Sigmoid colon (tissue), 7 donors: ENCODE data around the gene KRT74. TPM values are rescaled to one million over a fixed set of nuclear protein-coding genes. Genes with fewer than 3 reads are reported as not detected.

Experiments used
- DNase-seq: peaks from one replicate; pipeline ENCODE4 v3.0.0-alpha.2; 2019
- H3K27ac ChIP-seq, 4 donors: fragments of 200-600 bp; sonication (generic); one replicate each; pipeline ENCODE4 v1.5.1; 2016 to 2019; ENCODE audit warnings: mild to moderate bottlenecking in 1 of 4
- H3K27me3 ChIP-seq, 3 donors: fragments of 200-600 bp; sonication (generic); one replicate each; pipeline ENCODE4 v1.5.1; 2019; ENCODE audit warnings: mild to moderate bottlenecking in 1 of 3
- H3K36me3 ChIP-seq, 4 donors: fragments of 200-600 bp; sonication (generic); one replicate each; pipeline ENCODE4 v1.5.1; 2016 to 2019
- H3K4me1 ChIP-seq, 4 donors: fragments of 200-600 bp; sonication (generic); one replicate each; pipeline ENCODE4 v1.5.1; 2017 to 2019
- H3K4me3 ChIP-seq, 4 donors: fragments of 200-600 bp; sonication (generic); one replicate each; pipeline ENCODE4 v1.5.1; 2017 to 2019; ENCODE audit warnings: mild to moderate bottlenecking in 2 of 4, moderate library complexity in 1 of 4
- H3K9me3 ChIP-seq, 4 donors: fragments of 200-600 bp in 3 of 4; sonication (generic) in 3 of 4; one replicate each; pipeline versions ENCODE4 v1.5.1 to v1.6.1; 2013 to 2019
- EP300 ChIP-seq, 4 donors: sonication (generic); formaldehyde crosslinking; IDR thresholded peaks; one replicate each; pipeline ENCODE4 v1.6.1; 2017; ENCODE audit warnings: antibody characterized with exemption in 4 of 4
- POLR2A ChIP-seq, 2 donors: fragments of 450-650 bp; IDR thresholded peaks; one replicate each; pipeline ENCODE4 v1.6.1; 2016; ENCODE audit warnings: antibody characterized with exemption in 2 of 2, mild to moderate bottlenecking in 2 of 2, moderate library complexity in 2 of 2
- POLR2AphosphoS5 ChIP-seq, 4 donors: sonication (generic); formaldehyde crosslinking; IDR thresholded peaks; one replicate each; pipeline ENCODE4 v1.6.1; 2017; ENCODE audit warnings: antibody characterized with exemption in 4 of 4
- WGBS, 2 donors: extraction: QIAGEN DNeasy Blood & Tissue Kit; methylation state at CpG; one replicate each; pipeline ENCODE4 v1.1.7; 2013; 5-methylcytosine and 5-hydroxymethylcytosine counted together
- intact Hi-C: fragments of 100-400 bp; cut with DNase I; formaldehyde crosslinking; loops from one replicate; pipeline ENCODE4 v1.15.1; 2023
- polyA plus RNA-seq, 3 donors: library from polyadenylated mRNA; stranded (reverse); fragments of 200-250 nt; gene quantifications; one replicate each; pipeline ENCODE4 v1.2.3, GENCODE V29; 2013
- total RNA-seq, 4 donors: library from RNA; depleted of rRNA; stranded (reverse); fragments of >200 nt; gene quantifications; one replicate each; pipeline ENCODE4 v1.1.0, GENCODE V29; 2016
- TF ChIP-seq, protein P1 (sequence below), 4 experiments: fragments of 450-650 bp in 3 of 4; fragments of 200-600 bp in 1 of 4; IDR thresholded peaks; one replicate each; pipeline ENCODE4 v1.5.1; 2016 to 2019; ENCODE audit warnings: antibody characterized with exemption in 4 of 4, mild to moderate bottlenecking in 3 of 4, moderate library complexity in 2 of 4
- donor health status: healthy with polysubstance abuse.
- donor health status: Bipolar disorder and iron deficiency.
- donor health status: healthy.

The KRT74 gene
- total and polyA plus RNA-seq, 7 donors: not detected

GRCh38 chr12:52519826-52520662 lies 53.6 kb downstream of the KRT74 start, which contains the start of gene KRT5:
KRT5 (minus strand) TSS chr12:52520394; CDS start chr12:52520296, 98 bp downstream.
- no peak for DNase-seq
- Histone ChIP-seq H3K36me3 (no peaks in the 10 kb centered on the region), H3K27ac (no peak within 1 kb of the TSS), H3K4me1 (peaks cover 0 to 45% (median 22%) of the 10 kb centered on the region in 4 donors), H3K4me3 (no peak within 1 kb of the TSS), H3K9me3 (no peaks in the 10 kb centered on the region), H3K27me3 (no peaks in the 10 kb centered on the region)
- intact Hi-C loops: no loop called here
- no peak for TF ChIP-seq POLR2AphosphoS5 (IDR thresholded peaks at IDR 0.05)
- 89 to 90% methylated on average over 29 of the region's 29 CpGs for WGBS, 2 donors

DNA sequence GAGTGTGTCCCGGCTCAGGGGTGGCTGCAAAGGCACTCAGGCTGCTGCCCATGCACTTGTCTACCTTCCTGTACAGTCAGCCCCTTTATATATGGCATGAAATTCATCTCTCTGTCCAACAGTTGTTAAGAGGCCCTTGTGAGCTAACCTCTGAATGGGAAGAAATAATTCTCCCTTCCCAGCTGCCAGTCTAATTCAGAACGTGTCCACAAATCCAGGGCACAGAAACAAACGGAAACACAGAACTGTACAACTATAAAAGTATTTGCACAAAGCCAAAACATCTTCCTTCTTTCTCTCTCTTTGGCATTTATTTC lies 54.3 kb downstream of the KRT74 start:
- no peaks in the 10 kb centered on the region for H3K9me3 ChIP-seq
- H3K27me3 ChIP-seq: no peaks in the 10 kb centered on the region
- 54 to 73% methylated on average over 3 of the region's 3 CpGs for WGBS, 2 donors
- intact Hi-C loops: no loop called here
- no peak overlapping the region for H3K4me3 ChIP-seq
- no peak for DNase-seq
- H3K27ac ChIP-seq: no peak overlapping the region
- no peak for TF ChIP-seq POLR2A (IDR thresholded peaks at IDR 0.05)
- TF ChIP-seq, protein P1, sequence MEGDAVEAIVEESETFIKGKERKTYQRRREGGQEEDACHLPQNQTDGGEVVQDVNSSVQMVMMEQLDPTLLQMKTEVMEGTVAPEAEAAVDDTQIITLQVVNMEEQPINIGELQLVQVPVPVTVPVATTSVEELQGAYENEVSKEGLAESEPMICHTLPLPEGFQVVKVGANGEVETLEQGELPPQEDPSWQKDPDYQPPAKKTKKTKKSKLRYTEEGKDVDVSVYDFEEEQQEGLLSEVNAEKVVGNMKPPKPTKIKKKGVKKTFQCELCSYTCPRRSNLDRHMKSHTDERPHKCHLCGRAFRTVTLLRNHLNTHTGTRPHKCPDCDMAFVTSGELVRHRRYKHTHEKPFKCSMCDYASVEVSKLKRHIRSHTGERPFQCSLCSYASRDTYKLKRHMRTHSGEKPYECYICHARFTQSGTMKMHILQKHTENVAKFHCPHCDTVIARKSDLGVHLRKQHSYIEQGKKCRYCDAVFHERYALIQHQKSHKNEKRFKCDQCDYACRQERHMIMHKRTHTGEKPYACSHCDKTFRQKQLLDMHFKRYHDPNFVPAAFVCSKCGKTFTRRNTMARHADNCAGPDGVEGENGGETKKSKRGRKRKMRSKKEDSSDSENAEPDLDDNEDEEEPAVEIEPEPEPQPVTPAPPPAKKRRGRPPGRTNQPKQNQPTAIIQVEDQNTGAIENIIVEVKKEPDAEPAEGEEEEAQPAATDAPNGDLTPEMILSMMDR (IDR thresholded peaks at IDR 0.05): no peak
- TF ChIP-seq EP300 (IDR thresholded peaks at IDR 0.05): no peak
- no peak for TF ChIP-seq POLR2AphosphoS5 (IDR thresholded peaks at IDR 0.05)
- H3K36me3 ChIP-seq: no peaks in the 10 kb centered on the region
- peaks cover 0 to 49% (median 24%) of the 10 kb centered on the region in 4 donors for H3K4me1 ChIP-seq

GRCh38 chr12:52518574-52519386 lies 54.9 kb downstream of the KRT74 start:
- TF ChIP-seq POLR2AphosphoS5 (IDR thresholded peaks at IDR 0.05) (no peak), POLR2A (IDR thresholded peaks at IDR 0.05) (no peak), EP300 (IDR thresholded peaks at IDR 0.05) (no peak)
- TF ChIP-seq, protein P1 (IDR thresholded peaks at IDR 0.05): no peak
- H3K36me3 ChIP-seq: no peaks in the 10 kb centered on the region
- WGBS, 2 donors: 81 to 90% methylated on average over 8 of the region's 8 CpGs
- DNase-seq: no peak
- peaks cover 0 to 49% (median 24%) of the 10 kb centered on the region in 4 donors for H3K4me1 ChIP-seq
- H3K27ac ChIP-seq: no peak overlapping the region
- intact Hi-C loops: no loop called here
- no peaks in the 10 kb centered on the region for H3K27me3 ChIP-seq
- H3K4me3 ChIP-seq: no peak overlapping the region
- no peaks in the 10 kb centered on the region for H3K9me3 ChIP-seq

GRCh38 chr12:52517888-52518287 lies 55.8 kb downstream of the KRT74 start:
- Histone ChIP-seq H3K4me1 (peaks cover 0 to 50% (median 23%) of the 10 kb centered on the region in 4 donors), H3K27ac (no peak overlapping the region), H3K27me3 (no peaks in the 10 kb centered on the region), H3K9me3 (no peaks in the 10 kb centered on the region), H3K4me3 (no peak overlapping the region), H3K36me3 (no peaks in the 10 kb centered on the region)
- DNase-seq: no peak
- WGBS, 2 donors: 90 to 93% methylated on average over 5 of the region's 5 CpGs
- TF ChIP-seq POLR2A (IDR thresholded peaks at IDR 0.05) (no peak), EP300 (IDR thresholded peaks at IDR 0.05) (no peak), POLR2AphosphoS5 (IDR thresholded peaks at IDR 0.05) (no peak)
- TF ChIP-seq, protein P1 (IDR thresholded peaks at IDR 0.05): no peak
- intact Hi-C loops: no loop called here
